ENCODE results near the gene CPEB4. TPM values are rescaled to one million over a fixed set of nuclear protein-coding genes. Genes with fewer than 3 reads are reported as not detected.

Gene CPEB4
- 10 to 100 TPM; 17.3 to 19.5 TPM for total RNA-seq

DNA sequence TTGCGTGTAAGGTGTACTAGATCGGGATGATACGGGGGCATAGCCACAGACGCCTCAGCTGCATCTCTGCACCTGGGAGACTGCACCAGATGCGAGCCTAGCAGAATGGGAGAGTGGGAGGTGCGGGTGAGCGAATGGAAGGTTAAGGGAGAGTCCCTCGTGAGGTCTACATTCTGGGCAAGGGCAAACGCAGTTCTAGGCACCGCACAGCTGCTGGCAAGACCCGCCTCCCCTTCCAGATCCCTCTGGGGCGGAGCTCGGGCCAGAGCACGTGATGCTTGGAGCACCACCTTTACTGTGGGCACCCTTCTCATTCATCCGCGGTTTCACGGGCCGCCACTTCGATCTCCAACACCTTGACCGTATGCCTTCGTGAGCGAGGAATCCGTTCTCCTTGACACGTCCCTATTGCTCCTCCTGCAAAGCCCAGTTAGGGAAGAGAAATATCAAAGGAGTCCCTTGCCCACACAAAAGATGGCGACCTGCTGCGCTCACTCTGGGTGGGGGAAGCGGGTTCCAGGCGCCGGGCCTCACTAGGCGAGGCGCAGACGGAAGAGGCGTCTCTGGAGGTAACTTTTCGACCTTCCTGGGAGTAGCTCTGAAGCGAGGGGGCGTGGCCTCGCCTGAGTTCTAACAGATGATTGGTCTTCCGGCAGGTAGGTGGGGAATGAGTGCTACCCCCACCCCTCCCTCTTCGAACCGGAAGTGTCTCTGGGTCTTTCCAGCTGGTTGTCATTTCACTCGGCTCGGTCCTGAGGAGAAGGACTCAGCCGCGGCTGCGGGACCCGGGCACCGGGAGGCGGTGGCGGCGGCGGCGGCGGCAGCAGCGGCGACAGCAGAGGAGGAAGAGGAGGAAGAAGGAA lies at the start of gene CPEB4:
CPEB4 (plus strand) TSS at position 740 of the 863 bp plus-strand sequence. CDS start 1,385 bp downstream, outside the sequence.
- POLR2A ChIA-PET = interaction anchor here (0.7 to 3.0 kb wide), 13 partner anchors 10 to 272 kb away, joined by 3 to 19 read pairs (median 4); no protein-coding TSS in a partner anchor
- CTCF ChIA-PET = interaction anchor here (0.9 to 1.9 kb wide), 5 partner anchors 11 to 272 kb away, joined by 3 to 12 read pairs (median 8); partner anchors contain the start of gene BOD1
- H3K4me1 Mint-ChIP-seq = peaks cover 83% of the 10 kb centered on the region
- peak; percentile 97 for DNase-seq
- H3K9me3 Mint-ChIP-seq = peaks cover 8% of the 10 kb centered on the region
- H3K27ac Mint-ChIP-seq = peak within 1 kb of the TSS; percentile 91
- H3K27me3 Mint-ChIP-seq = no peaks in the 10 kb centered on the region
- peak within 1 kb of the TSS; percentile 99 for H3K4me3 Mint-ChIP-seq
- H3K36me3 Mint-ChIP-seq (ENCODE audit: low read depth) = peaks cover 42% of the 10 kb centered on the region

- Mint-ChIP-seq H3K27ac (no peak overlapping the region), H3K36me3 (ENCODE audit: low read depth) (no peaks in the 10 kb centered on the region), H3K27me3 (no peaks in the 10 kb centered on the region), H3K9me3 (no peaks in the 10 kb centered on the region), H3K4me1 (no peaks in the 10 kb centered on the region), H3K4me3 (no peak overlapping the region)
- DNase-seq = no peak
- CTCF ChIA-PET = no interaction called here
- POLR2A ChIA-PET = no interaction called here
Measured at GRCh38 chr5:173839117-173839713, 48.9 kb upstream of the CPEB4 start.

- DNase-seq = no peak
- no peaks in the 10 kb centered on the region for H3K9me3 Mint-ChIP-seq
- no peaks in the 10 kb centered on the region for H3K27me3 Mint-ChIP-seq
- no peak overlapping the region for H3K27ac Mint-ChIP-seq
- no peaks in the 10 kb centered on the region for H3K4me1 Mint-ChIP-seq
- no peaks in the 10 kb centered on the region for H3K36me3 Mint-ChIP-seq (ENCODE audit: low read depth)
- POLR2A ChIA-PET = no interaction called here
- H3K4me3 Mint-ChIP-seq = no peak overlapping the region
- CTCF ChIA-PET = no interaction called here
Measured at GRCh38 chr5:173840111-173840983, 47.8 kb upstream of the CPEB4 start.

- H3K36me3 Mint-ChIP-seq (ENCODE audit: low read depth) = no peaks in the 10 kb centered on the region
- no peak overlapping the region for H3K4me3 Mint-ChIP-seq
- no peaks in the 10 kb centered on the region for H3K4me1 Mint-ChIP-seq
- H3K27ac Mint-ChIP-seq = no peak overlapping the region
- H3K27me3 Mint-ChIP-seq = no peaks in the 10 kb centered on the region
- no peaks in the 10 kb centered on the region for H3K9me3 Mint-ChIP-seq
- DNase-seq = no peak
- ChIA-PET POLR2A (no interaction called here), CTCF (no interaction called here)
Measured at GRCh38 chr5:173841710-173842109, 46.4 kb upstream of the CPEB4 start.

DNA sequence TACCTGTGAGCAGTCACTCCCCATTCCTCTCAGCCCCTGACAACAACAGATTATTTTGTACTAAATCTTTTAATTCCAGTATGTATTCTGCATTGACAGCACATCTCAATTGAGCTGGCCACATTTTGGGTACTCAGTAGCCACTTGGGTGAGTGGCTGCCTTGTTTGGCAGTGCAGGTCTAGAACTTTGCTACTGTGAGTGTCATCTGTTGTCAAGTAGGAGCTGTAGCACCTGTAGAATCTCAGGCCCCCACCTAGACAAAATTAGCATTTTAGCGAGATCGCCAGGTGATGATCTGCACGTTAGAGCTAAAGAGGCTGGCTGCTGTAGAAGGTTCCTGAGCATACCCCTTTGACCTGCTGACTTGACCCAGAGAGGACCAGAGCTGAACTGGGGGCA lies 44.4 kb upstream of the CPEB4 start:
- no peak for DNase-seq
- ChIA-PET CTCF (interaction anchor here (1.2 kb wide), 1 partner anchor 228 kb away, joined by 3 read pairs; no protein-coding TSS in a partner anchor), POLR2A (interaction anchor here (0.6 kb wide), 1 partner anchor 60 kb away, joined by 3 read pairs; no protein-coding TSS in a partner anchor)
- H3K36me3 Mint-ChIP-seq (ENCODE audit: low read depth) = no peaks in the 10 kb centered on the region
- no peak overlapping the region for H3K27ac Mint-ChIP-seq
- H3K4me1 Mint-ChIP-seq = no peaks in the 10 kb centered on the region
- H3K27me3 Mint-ChIP-seq = no peaks in the 10 kb centered on the region
- no peak overlapping the region for H3K4me3 Mint-ChIP-seq
- H3K9me3 Mint-ChIP-seq = peaks cover 3% of the 10 kb centered on the region

DNA sequence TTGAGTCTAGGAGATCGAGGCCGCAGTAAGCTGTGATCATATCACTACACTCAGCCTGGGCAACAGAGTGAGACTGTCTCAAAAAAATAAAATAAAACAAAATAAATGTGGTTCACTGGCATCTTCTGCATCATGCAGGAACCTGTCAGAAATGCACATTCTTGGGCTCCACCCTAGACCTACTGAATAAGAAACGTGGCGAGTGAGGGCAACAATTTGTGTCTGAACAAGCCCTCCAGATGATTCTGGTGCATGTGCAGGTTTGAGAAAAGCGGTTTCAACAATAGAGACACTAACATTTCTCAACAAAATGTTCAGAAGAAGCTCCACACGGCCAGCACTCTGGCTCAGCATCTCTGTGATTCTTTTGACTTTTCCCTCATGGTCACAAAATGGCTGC lies 42.8 kb upstream of the CPEB4 start:
- Mint-ChIP-seq H3K9me3 (peaks cover 3% of the 10 kb centered on the region), H3K4me3 (no peak overlapping the region), H3K27ac (no peak overlapping the region), H3K36me3 (ENCODE audit: low read depth) (no peaks in the 10 kb centered on the region), H3K27me3 (no peaks in the 10 kb centered on the region), H3K4me1 (no peaks in the 10 kb centered on the region)
- ChIA-PET CTCF (interaction anchor here (0.7 to 0.9 kb wide), 3 partner anchors 24 to 177 kb away, joined by 3 to 4 read pairs (median 3); no protein-coding TSS in a partner anchor), POLR2A (interaction anchor here (1.1 kb wide), 2 partner anchors 8 to 39 kb away, joined by 3 read pairs; no protein-coding TSS in a partner anchor)
- DNase-seq = no peak

GRCh38 chr5:173846929-173847501 lies 41.1 kb upstream of the CPEB4 start:
- ChIA-PET POLR2A (no interaction called here), CTCF (no interaction called here)
- Mint-ChIP-seq H3K9me3 (peaks cover 3% of the 10 kb centered on the region), H3K27ac (no peak overlapping the region), H3K27me3 (no peaks in the 10 kb centered on the region), H3K4me1 (no peaks in the 10 kb centered on the region), H3K4me3 (no peak overlapping the region), H3K36me3 (ENCODE audit: low read depth) (no peaks in the 10 kb centered on the region)
- no peak for DNase-seq

DNA sequence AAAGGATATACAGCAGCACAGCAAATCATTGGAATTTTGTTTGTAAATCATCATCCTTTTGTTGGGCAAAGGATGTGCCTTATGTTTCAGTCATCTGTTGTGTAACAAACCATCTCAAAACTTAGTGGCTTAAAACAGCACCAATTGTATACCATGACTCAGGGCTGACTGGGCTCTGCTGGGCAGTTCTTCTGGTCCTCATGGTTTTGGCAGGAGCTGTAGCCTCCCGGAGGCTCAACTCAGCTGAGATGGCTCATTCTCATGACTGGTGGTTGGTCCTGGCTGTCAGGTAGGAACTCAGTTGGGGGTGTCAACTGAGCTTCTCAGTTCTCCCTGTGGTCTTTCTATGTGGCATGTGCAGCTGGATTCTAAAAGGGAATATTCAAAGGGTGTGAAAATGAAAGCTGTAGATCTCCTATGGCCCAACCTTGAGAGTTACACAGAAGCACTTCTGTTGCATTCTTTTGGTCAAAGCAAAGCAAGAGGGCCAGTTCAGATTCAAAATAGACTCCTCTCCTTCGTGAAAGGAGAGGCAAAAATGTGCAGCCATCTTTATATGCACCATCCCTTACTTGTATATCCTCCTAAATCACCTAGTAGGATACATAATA lies 39.1 kb upstream of the CPEB4 start:
- no peak overlapping the region for H3K4me3 Mint-ChIP-seq
- no peaks in the 10 kb centered on the region for H3K36me3 Mint-ChIP-seq (ENCODE audit: low read depth)
- DNase-seq = no peak
- H3K4me1 Mint-ChIP-seq = peaks cover 7% of the 10 kb centered on the region
- peaks cover 3% of the 10 kb centered on the region for H3K9me3 Mint-ChIP-seq
- no peak overlapping the region for H3K27ac Mint-ChIP-seq
- H3K27me3 Mint-ChIP-seq = no peaks in the 10 kb centered on the region
- POLR2A ChIA-PET = no interaction called here
- CTCF ChIA-PET = interaction anchor here (0.5 kb wide), 1 partner anchor 40 kb away, joined by 3 read pairs; no protein-coding TSS in a partner anchor

GRCh38 chr5:173849908-173850307 lies 38.2 kb upstream of the CPEB4 start:
- POLR2A ChIA-PET = no interaction called here
- Mint-ChIP-seq H3K9me3 (peaks cover 3% of the 10 kb centered on the region), H3K4me1 (peaks cover 10% of the 10 kb centered on the region), H3K27ac (no peak overlapping the region), H3K36me3 (ENCODE audit: low read depth) (no peaks in the 10 kb centered on the region), H3K4me3 (no peak overlapping the region), H3K27me3 (no peaks in the 10 kb centered on the region)
- DNase-seq = no peak
- CTCF ChIA-PET = no interaction called here

DNA sequence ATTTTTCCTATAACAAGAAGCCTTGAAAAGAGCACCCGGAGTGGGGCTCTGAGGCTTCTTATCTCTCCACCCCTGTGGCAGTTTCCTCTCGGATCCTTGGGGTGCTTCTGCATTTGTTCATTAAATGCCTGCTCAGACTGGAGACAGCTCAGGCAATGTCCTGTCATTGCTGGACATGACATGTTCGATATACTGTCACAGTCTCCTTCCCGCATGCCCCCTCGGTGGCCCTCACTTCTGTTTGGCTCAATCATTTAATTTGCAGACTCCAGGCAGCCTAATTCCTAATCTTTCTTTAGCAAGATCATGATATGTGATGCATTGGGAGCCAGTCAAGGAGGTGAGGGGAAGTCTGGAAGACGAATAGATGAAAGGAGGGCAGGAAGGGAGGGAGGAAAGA lies 37.5 kb upstream of the CPEB4 start:
- H3K4me1 Mint-ChIP-seq = peaks cover 10% of the 10 kb centered on the region
- CTCF ChIA-PET = no interaction called here

DNA sequence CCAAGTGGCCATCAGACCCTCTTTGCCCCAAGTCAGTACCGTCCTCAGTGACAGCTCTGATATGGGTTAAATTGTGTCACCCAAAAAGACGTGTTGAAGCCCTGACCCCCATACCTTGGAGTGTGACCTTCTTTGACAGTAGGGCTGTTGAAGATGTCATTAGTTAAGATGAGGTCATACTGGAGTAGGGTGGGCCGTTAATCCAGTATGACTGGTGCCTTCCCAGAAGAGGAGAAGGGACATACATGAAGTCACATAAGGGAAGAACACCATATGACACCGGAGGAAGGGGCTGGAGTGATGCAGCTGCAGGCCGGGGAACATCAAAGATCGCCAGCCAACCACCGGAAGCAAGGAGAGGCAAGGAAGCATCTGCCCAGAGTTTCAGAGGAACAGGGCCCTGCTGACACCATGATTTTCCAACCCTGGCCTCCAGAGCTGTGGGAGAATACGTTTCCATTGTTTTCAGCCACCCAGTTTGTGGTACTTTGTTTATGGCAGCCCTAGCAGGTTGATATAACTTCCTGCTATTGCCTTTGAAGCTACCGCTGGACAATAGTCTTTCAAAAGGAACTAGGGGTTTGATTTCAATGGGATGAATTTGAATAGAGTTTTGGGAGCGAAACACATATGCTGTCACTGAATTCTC lies 36.4 kb upstream of the CPEB4 start:
- Mint-ChIP-seq H3K9me3 (peaks cover 3% of the 10 kb centered on the region), H3K27ac (no peak overlapping the region), H3K4me3 (no peak overlapping the region), H3K36me3 (ENCODE audit: low read depth) (no peaks in the 10 kb centered on the region), H3K4me1 (peaks cover 10% of the 10 kb centered on the region), H3K27me3 (no peaks in the 10 kb centered on the region)
- ChIA-PET POLR2A (interaction anchor here (1.9 kb wide), 1 partner anchor 36 kb away, joined by 5 read pairs; the partner anchor contains the start of gene CPEB4), CTCF (no interaction called here)
- no peak for DNase-seq

More for the DNA sequence above, 37.5 kb upstream of the CPEB4 start:
- DNase-seq = no peak
- Mint-ChIP-seq H3K9me3 (peaks cover 3% of the 10 kb centered on the region), H3K27me3 (no peaks in the 10 kb centered on the region), H3K36me3 (ENCODE audit: low read depth) (no peaks in the 10 kb centered on the region), H3K4me3 (no peak overlapping the region), H3K27ac (no peak overlapping the region)
- POLR2A ChIA-PET = interaction anchor here (1.9 kb wide), 1 partner anchor 37 kb away, joined by 5 read pairs; the partner anchor contains the start of gene CPEB4

Data from activated CD4-positive, alpha-beta memory T cell treated with anti-CD3 and anti-CD28 coated beads, Interleukin-2, amount 10 ng/mL, durations not matched to agents 7 days and 5 days (primary cell).